DMS79 (cell line): ENCODE results near the gene NHLH2.
A peak's percentile ranks its signal among the peaks of the same experiment; 100 is the strongest.

Experiments
- DNase-seq: peaks from one replicate; lab custom pipeline; 2025; lab: John Stamatoyannopoulos, UW

NHLH2 gene

GRCh38 chr1:115838431-115839028 lies 2.4 kb downstream of the NHLH2 start:
- DNase-seq = no peak

GRCh38 chr1:115837740-115838421 lies 3.0 kb downstream of the NHLH2 start:
- no peak for DNase-seq

GRCh38 chr1:115837341-115837739 lies 3.6 kb downstream of the NHLH2 start:
- no peak for DNase-seq

- DNase-seq = no peak
Measured at GRCh38 chr1:115833856-115834255, 7.1 kb downstream of the NHLH2 start.

- DNase-seq = no peak
Measured at GRCh38 chr1:115832651-115833050, 8.3 kb downstream of the NHLH2 start.

- DNase-seq = no peak
Measured at GRCh38 chr1:115830963-115831362, 10.0 kb downstream of the NHLH2 start.

GRCh38 chr1:115829947-115830346 lies 11.0 kb downstream of the NHLH2 start:
- DNase-seq = no peak

GRCh38 chr1:115829023-115829674 lies 11.8 kb downstream of the NHLH2 start:
- no peak for DNase-seq

- DNase-seq = no peak
Measured at GRCh38 chr1:115828101-115829022, 12.6 kb downstream of the NHLH2 start.

GRCh38 chr1:115827452-115828044 lies 13.4 kb downstream of the NHLH2 start:
- no peak for DNase-seq

- no peak for DNase-seq
Measured at GRCh38 chr1:115826628-115827027, 14.3 kb downstream of the NHLH2 start.

- DNase-seq = no peak
Measured at GRCh38 chr1:115822117-115822516, 18.8 kb downstream of the NHLH2 start.

- DNase-seq = no peak
Measured at GRCh38 chr1:115815694-115816093, 25.2 kb downstream of the NHLH2 start.

GRCh38 chr1:115814685-115815398 lies 26.1 kb downstream of the NHLH2 start:
- no peak for DNase-seq

GRCh38 chr1:115813727-115814126 lies 27.2 kb downstream of the NHLH2 start:
- no peak for DNase-seq

- DNase-seq = no peak
Measured at GRCh38 chr1:115811140-115811828, 29.6 kb downstream of the NHLH2 start.

- DNase-seq = no peak
Measured at GRCh38 chr1:115810609-115811008, 30.3 kb downstream of the NHLH2 start.

- no peak for DNase-seq
Measured at GRCh38 chr1:115809847-115810246, 31.1 kb downstream of the NHLH2 start.

GRCh38 chr1:115809076-115809475 lies 31.9 kb downstream of the NHLH2 start:
- DNase-seq = no peak

GRCh38 chr1:115807723-115808122 lies 33.2 kb downstream of the NHLH2 start:
- DNase-seq = peak; percentile 16

GRCh38 chr1:115805597-115805996 lies 35.3 kb downstream of the NHLH2 start:
- no peak for DNase-seq
